WI38 (cell line): Measurements from ENCODE around the gene LAMC1.
"Not testable (repeated sequence)": the region's sequence is repeated elsewhere in the genome, so short reads cannot be mapped to it uniquely, and the experiment has no call there.

ENCODE experiments used
- H3K4me3 ChIP-seq: 2 replicates; pipeline ENCODE4 v1.5.1; 2011; ENCODE audit warnings: low read depth, mild to moderate bottlenecking, control low read depth, low read length
- TF ChIP-seq, protein P1 (sequence below): IDR thresholded peaks from 2 replicates; pipeline ENCODE4 v1.5.1; 2012; ENCODE audit warnings: low read depth, mild to moderate bottlenecking, control low read depth, low read length

Gene LAMC1

DNA sequence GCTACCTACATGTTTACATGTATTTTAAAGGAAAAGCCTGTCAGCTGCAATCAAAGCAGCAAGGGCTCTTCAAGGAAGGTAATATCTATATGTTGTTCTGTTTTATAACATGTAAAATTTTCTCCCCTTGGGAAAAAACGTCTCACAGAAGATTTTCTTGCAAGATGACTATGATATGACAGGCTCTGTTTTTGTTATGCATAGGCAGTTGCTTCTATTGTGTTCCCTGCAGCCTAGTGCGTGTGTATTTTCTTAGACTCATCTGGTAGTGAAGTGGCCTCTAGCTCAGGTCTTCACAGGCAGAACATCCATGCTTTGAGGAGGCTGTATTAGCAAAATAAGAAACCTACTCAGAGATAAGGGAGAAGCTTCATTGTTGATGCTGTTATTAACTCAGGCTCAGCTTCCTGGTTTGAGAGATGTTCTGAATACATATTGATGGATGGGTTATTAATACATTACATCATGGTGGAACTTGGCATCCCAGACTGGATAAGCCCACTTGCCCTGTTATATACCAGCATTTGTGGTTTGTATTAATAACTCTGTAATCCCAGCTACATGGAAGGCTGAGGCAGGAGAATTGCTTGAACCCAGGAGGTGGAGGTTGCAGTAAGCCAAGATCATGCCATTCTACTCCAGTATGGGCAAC, 35.8 kb downstream of the LAMC1 start:
- TF ChIP-seq, protein P1, sequence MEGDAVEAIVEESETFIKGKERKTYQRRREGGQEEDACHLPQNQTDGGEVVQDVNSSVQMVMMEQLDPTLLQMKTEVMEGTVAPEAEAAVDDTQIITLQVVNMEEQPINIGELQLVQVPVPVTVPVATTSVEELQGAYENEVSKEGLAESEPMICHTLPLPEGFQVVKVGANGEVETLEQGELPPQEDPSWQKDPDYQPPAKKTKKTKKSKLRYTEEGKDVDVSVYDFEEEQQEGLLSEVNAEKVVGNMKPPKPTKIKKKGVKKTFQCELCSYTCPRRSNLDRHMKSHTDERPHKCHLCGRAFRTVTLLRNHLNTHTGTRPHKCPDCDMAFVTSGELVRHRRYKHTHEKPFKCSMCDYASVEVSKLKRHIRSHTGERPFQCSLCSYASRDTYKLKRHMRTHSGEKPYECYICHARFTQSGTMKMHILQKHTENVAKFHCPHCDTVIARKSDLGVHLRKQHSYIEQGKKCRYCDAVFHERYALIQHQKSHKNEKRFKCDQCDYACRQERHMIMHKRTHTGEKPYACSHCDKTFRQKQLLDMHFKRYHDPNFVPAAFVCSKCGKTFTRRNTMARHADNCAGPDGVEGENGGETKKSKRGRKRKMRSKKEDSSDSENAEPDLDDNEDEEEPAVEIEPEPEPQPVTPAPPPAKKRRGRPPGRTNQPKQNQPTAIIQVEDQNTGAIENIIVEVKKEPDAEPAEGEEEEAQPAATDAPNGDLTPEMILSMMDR: no peak
- no peak overlapping the region for H3K4me3 ChIP-seq

DNA sequence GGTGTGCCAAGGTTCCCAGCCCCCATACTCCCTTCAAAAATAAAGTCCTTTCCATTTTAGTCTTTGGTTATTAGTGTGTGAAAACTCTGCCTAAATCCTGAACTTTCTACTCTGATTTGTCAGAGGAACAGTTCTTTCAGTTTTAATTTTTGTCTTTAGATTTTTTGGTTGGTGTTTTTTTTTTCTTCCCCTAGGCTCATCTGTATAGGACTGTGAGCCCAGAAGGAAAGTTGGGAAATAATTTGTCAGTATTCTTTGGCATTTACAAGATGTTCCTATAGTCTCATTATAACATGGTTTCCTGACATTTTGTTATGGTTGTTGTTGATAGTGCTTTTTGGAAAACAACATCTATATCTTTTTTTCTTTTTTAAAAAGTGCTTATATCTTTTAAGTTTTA, 38.0 kb downstream of the LAMC1 start:
- TF ChIP-seq, protein P1: no peak
- H3K4me3 ChIP-seq: no peak overlapping the region

DNA sequence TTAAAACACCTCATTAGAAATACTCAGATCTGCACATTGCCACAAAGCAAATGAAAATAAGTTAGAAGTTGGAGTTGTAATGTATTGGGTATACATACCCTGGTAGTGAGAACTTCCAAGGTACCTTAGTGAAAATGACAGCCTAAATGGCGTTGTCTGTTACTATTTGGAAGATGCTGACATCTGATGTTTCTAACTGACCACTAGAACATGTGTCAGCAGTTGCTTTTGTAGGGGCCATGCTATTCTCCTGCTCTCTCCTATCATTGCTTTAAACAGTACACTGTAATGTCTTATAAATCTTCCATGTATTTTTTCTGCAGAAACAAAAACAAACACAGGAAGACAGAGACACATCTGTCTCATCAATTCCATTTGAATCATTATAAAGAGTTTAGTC, 40.1 kb downstream of the LAMC1 start:
- TF ChIP-seq, protein P1: no peak
- no peak overlapping the region for H3K4me3 ChIP-seq

DNA sequence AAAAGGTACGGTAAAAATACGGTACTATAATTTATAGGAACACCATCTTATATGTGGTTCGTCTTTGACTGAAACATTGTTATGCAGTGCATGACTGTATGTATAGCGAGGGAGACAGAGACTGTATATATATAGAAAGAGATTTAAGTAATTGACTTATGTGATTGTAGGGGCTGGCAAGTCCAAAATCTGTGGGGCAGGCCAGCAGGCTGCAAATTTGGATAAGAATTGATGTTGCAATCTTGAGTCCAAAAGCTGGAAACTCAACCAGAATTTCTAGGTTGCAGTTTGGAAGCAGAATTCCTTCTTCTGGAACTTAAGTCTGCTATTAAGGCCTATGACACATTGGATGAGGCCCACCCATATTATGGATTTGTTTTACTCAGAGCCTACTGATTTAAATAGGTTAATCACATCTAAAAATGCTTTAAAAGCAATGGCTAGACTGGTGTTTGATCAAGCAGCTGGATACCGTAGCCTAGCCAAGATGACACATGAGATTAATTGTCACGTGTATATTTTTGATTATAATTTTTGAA, 42.0 kb downstream of the LAMC1 start:
- TF ChIP-seq, protein P1: no peak
- no peak overlapping the region for H3K4me3 ChIP-seq

DNA sequence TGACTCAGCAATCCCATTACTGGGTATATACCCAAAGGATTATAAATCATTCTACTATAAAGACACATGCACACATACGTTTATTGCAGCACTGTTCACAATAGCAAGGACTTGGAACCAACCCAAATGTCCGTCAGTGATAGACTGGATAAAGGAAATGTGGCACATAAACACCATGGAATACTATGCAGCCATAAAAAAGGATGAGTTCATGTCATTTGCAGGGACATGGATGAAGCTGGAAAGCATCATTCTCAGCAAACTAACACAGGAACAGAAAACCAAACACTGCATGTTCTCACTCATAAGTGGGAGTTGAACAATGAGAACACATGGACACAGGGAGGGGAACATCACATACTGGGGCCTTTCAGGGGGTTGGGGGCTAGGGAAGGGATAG, 43.2 kb downstream of the LAMC1 start:
- not testable (repeated sequence) for H3K4me3 ChIP-seq

DNA sequence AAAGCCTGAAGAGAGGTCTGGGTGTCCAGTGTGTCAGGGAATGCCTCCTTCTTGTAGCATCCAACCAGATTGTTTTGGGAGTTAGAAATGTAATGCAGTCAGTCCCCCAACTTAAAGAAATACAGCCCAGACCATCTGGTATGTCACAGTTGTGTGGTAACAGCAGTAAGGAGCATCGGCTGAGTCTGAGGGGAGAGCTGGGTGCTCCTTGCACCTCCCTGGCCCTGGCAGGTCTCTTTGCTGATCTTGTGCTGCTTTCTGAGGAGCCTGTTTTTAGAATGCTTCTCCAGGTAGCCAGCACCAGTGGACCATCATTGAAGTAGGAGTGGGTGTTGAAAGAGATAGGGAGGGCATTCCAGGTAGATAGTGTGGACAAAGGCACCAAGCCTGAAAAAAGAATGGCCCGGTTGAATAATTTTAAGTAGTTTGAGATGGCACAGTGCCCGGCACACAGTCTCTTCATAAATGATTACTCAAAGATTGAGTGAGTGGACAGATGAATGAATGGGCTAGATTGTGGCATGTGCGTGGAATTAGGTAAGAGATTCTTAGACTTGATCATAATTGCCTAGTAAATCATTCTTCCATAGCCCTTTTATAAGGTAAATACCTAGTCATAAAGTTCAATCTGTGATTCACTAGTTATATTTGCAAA, 46.5 kb downstream of the LAMC1 start:
- TF ChIP-seq, protein P1: no peak
- no peak overlapping the region for H3K4me3 ChIP-seq

DNA sequence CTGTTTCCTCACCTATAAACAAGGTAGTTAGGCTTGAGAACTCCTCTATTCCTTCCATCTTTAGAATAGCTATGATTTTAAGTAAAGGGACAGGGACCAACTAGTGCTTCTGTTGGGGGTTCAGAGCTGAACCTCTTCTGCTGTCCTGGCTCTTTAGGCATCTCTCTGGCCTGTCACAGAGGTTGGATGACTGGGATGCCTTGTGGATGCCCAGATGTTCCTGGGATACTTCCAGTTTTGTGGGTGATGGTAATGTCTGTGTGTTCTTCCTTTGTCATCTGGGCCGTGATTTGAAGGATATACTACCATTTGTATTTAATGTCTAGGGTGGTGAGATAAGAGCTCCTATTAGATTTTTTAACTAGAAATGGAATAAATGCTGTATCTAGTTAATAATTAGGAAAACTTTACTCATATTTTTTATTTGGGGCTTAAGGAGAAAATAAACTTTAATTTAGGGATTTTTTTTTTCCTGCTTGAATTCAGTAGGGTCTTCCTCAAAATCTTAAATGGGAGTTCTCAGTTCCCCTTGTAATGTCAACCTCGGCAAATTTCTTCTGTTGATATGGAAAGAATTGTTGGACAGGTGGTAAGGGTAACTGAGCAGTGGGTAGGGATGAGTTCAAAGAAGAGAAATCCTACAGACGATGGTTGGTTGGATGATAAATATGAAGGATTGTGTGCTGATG, 47.2 kb downstream of the LAMC1 start:
- no peak overlapping the region for H3K4me3 ChIP-seq
- TF ChIP-seq, protein P1: no peak
